ENCODE data around the gene CAV3. TPM values are rescaled to one million over a fixed set of nuclear protein-coding genes. Genes with fewer than 3 reads are reported as not detected.

Gene CAV3
- total RNA-seq, 1 experiment from 2014 or later: not detected

DNA sequence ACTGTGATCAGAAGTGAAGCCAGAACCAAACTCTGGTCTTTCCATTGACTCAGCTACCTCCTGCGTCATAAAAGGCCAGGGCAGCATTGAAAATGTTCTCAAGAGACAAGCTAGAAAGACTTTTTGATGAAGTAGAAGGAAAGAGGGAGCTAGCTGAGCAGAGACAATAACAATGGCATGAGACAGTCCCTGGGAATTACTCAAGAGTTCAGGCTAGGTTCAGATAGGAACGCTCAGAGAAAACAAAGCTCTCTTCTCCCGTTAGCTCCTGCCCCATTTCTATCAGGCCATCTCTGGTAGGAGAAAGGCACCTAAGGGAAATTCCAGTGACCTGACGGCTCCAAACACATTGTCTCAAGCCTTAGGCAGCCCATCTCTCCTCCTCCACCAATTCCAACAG is 42.8 kb downstream of the CAV3 start:
- H4K20me1 ChIP-seq (ENCODE audit: insufficient read depth): no peaks in the 10 kb centered on the region
- no peak overlapping the region for H3K27ac ChIP-seq (ENCODE audit: low read depth, low read length)
- no peaks in the 10 kb centered on the region for H3K9me3 ChIP-seq (ENCODE audit: control insufficient read depth in 1 of 2, insufficient read depth in 1 of 2, low read depth in 1 of 2, low read length in 2 of 2)
- H3K36me3 ChIP-seq (ENCODE audit: control insufficient read depth in 1 of 2, insufficient read depth in 2 of 2, low read length in 2 of 2): no peaks in the 10 kb centered on the region
- DNase-seq (ENCODE audit: low read depth, low spot score) (no peak), ATAC-seq (no peak)
- no peaks in the 10 kb centered on the region; the same call in 1 of the 2 replicates for H3K27me3 ChIP-seq (ENCODE audit: insufficient read depth, low read length)
- no peaks in the 10 kb centered on the region for H3K79me2 ChIP-seq (ENCODE audit: insufficient read depth, low read length)
- H3K9ac ChIP-seq (ENCODE audit: low read length): no peak overlapping the region
- intact Hi-C loops (cut with micrococcal nuclease): no loop called here
- no peaks in the 10 kb centered on the region for H3K9me2 ChIP-seq (ENCODE audit: insufficient read depth)
- H3K4me1 ChIP-seq (ENCODE audit: control insufficient read depth in 1 of 2, insufficient read depth in 2 of 2, low read length in 2 of 2): no peaks in the 10 kb centered on the region
- no peak overlapping the region for H3K4me3 ChIP-seq (replicated peaks in 1 of 2; ENCODE audit: low read depth in 1 of 2, low read length in 2 of 2)
- RAD21 ChIA-PET (ENCODE audit: low non-redundant PET in 1 of 2, low total read pairs in 2 of 2, uncharacterized antibody in 2 of 2, unreplicated experiment in 2 of 2): no interaction called here
- POLR2A ChIA-PET: no interaction called here
- no peak overlapping the region for H2AFZ ChIP-seq (ENCODE audit: low read depth, low read length, poor library complexity, severe bottlenecking)
- TF ChIP-seq ZFX (IDR thresholded peaks at IDR 0.05) (no peak), TCF7L2 (IDR thresholded peaks at IDR 0.05; ENCODE audit: borderline replicate concordance, extremely low read depth, insufficient read depth, insufficient read length) (no peak)
- TF ChIP-seq, protein P1, sequence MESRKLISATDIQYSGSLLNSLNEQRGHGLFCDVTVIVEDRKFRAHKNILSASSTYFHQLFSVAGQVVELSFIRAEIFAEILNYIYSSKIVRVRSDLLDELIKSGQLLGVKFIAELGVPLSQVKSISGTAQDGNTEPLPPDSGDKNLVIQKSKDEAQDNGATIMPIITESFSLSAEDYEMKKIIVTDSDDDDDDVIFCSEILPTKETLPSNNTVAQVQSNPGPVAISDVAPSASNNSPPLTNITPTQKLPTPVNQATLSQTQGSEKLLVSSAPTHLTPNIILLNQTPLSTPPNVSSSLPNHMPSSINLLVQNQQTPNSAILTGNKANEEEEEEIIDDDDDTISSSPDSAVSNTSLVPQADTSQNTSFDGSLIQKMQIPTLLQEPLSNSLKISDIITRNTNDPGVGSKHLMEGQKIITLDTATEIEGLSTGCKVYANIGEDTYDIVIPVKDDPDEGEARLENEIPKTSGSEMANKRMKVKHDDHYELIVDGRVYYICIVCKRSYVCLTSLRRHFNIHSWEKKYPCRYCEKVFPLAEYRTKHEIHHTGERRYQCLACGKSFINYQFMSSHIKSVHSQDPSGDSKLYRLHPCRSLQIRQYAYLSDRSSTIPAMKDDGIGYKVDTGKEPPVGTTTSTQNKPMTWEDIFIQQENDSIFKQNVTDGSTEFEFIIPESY (IDR thresholded peaks at IDR 0.05; ENCODE audit: extremely low read depth, insufficient replicate concordance, low read length): no peak
- TF ChIP-seq, protein P2, sequence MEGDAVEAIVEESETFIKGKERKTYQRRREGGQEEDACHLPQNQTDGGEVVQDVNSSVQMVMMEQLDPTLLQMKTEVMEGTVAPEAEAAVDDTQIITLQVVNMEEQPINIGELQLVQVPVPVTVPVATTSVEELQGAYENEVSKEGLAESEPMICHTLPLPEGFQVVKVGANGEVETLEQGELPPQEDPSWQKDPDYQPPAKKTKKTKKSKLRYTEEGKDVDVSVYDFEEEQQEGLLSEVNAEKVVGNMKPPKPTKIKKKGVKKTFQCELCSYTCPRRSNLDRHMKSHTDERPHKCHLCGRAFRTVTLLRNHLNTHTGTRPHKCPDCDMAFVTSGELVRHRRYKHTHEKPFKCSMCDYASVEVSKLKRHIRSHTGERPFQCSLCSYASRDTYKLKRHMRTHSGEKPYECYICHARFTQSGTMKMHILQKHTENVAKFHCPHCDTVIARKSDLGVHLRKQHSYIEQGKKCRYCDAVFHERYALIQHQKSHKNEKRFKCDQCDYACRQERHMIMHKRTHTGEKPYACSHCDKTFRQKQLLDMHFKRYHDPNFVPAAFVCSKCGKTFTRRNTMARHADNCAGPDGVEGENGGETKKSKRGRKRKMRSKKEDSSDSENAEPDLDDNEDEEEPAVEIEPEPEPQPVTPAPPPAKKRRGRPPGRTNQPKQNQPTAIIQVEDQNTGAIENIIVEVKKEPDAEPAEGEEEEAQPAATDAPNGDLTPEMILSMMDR (IDR thresholded peaks at IDR 0.05 in 2 of 3, conservative IDR thresholded peaks at IDR 0.05 in 1 of 3; ENCODE audit: borderline replicate concordance in 1 of 3, insufficient read depth in 1 of 3, low read depth in 2 of 3, low read length in 2 of 3): no peak
- TF ChIP-seq, protein P3, sequence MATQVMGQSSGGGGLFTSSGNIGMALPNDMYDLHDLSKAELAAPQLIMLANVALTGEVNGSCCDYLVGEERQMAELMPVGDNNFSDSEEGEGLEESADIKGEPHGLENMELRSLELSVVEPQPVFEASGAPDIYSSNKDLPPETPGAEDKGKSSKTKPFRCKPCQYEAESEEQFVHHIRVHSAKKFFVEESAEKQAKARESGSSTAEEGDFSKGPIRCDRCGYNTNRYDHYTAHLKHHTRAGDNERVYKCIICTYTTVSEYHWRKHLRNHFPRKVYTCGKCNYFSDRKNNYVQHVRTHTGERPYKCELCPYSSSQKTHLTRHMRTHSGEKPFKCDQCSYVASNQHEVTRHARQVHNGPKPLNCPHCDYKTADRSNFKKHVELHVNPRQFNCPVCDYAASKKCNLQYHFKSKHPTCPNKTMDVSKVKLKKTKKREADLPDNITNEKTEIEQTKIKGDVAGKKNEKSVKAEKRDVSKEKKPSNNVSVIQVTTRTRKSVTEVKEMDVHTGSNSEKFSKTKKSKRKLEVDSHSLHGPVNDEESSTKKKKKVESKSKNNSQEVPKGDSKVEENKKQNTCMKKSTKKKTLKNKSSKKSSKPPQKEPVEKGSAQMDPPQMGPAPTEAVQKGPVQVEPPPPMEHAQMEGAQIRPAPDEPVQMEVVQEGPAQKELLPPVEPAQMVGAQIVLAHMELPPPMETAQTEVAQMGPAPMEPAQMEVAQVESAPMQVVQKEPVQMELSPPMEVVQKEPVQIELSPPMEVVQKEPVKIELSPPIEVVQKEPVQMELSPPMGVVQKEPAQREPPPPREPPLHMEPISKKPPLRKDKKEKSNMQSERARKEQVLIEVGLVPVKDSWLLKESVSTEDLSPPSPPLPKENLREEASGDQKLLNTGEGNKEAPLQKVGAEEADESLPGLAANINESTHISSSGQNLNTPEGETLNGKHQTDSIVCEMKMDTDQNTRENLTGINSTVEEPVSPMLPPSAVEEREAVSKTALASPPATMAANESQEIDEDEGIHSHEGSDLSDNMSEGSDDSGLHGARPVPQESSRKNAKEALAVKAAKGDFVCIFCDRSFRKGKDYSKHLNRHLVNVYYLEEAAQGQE (IDR thresholded peaks at IDR 0.05; ENCODE audit: low read depth): no peak
- BruUV-seq (replicated peaks): no TSS peak
- CTCF ChIA-PET: no interaction called here
- H3K4me2 ChIP-seq (ENCODE audit: low read length): no peak overlapping the region
